SK-N-MC (cell line): Measurements from ENCODE around the gene TCF7L2.
"Not testable (repeated sequence)": the region's sequence is repeated elsewhere in the genome, so short reads cannot be mapped to it uniquely, and the experiment has no call there.

Source experiments
- EZH2 ChIP-seq: fragments of 200-600 bp; sonication (generic); IDR thresholded peaks from one replicate; pipeline ENCODE4 v1.6.1; 2017; ENCODE audit warnings: antibody characterized with exemption
- FOXP2 ChIP-seq: optimal IDR thresholded peaks from 2 replicates; pipeline ENCODE3; 2011; ENCODE audit warnings: mild to moderate bottlenecking, moderate library complexity; ENCODE audit not compliant: insufficient read depth; ENCODE audit errors: extremely low read length, control extremely low read depth
- POLR2AphosphoS5 ChIP-seq: IDR thresholded peaks from 2 replicates; pipeline ENCODE4 v1.6.1; 2012; ENCODE audit warnings: mild to moderate bottlenecking, low read depth, low read length, borderline replicate concordance

DNA sequence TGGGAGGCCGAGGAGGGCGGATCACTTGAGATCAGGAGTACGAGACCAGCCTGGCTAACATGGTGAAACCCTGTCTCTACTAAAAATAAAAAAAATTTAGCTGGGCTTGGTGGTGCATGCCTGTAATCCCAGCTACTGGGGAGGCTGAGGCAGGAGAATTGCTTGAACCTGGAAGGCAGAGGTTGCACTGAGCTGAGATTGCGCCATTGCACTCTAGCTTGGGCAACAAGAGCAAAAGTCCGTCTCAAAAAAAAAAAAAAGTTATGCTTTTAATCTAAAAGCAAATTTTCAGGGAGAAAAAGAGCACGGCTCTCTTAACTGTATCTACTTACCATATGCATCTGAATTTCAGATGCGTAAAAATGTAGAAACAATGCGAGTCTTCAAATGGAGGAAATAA, 116.1 kb downstream of the TCF7L2 start:
- not testable (repeated sequence) for TF ChIP-seq POLR2AphosphoS5, EZH2, FOXP2
